HG03175 (cell line): Measurements from ENCODE around the gene KLHL14.
A peak's percentile ranks its signal among the peaks of the same experiment; 100 is the strongest.

Source experiments
- ATAC-seq: cut with Tn5 transposase; IDR thresholded peaks from one replicate; pipeline ENCODE4 v1.9.1; 2021; ENCODE audit warnings: mild to moderate bottlenecking, moderate library complexity; ENCODE audit not compliant: unreplicated experiment

Gene KLHL14

GRCh38 chr18:32770666-32771168, 2.1 kb downstream of the KLHL14 start:
- ATAC-seq: no peak

- no peak for ATAC-seq
Observed at GRCh38 chr18:32770054-32770665, 2.7 kb downstream of the KLHL14 start.

GRCh38 chr18:32769586-32770053, 3.2 kb downstream of the KLHL14 start:
- ATAC-seq: no peak

GRCh38 chr18:32769071-32769585, 3.7 kb downstream of the KLHL14 start:
- ATAC-seq: no peak

- no peak for ATAC-seq
Observed at GRCh38 chr18:32767400-32767799, 5.4 kb downstream of the KLHL14 start.

GRCh38 chr18:32764611-32765244, 8.1 kb downstream of the KLHL14 start:
- ATAC-seq: no peak

- ATAC-seq: no peak
Observed at GRCh38 chr18:32763293-32763692, 9.5 kb downstream of the KLHL14 start.

GRCh38 chr18:32761231-32761630, 11.6 kb downstream of the KLHL14 start:
- ATAC-seq: no peak

- peak; percentile 98 for ATAC-seq
Observed at GRCh38 chr18:32760391-32760790, 12.4 kb downstream of the KLHL14 start.

- ATAC-seq: no peak
Observed at GRCh38 chr18:32759611-32760167, 13.1 kb downstream of the KLHL14 start.

GRCh38 chr18:32754508-32755263, 18.1 kb downstream of the KLHL14 start:
- ATAC-seq: no peak

- ATAC-seq: no peak
Observed at GRCh38 chr18:32753656-32754260, 19.1 kb downstream of the KLHL14 start.

GRCh38 chr18:32750328-32750727, 22.5 kb downstream of the KLHL14 start:
- no peak for ATAC-seq

- no peak for ATAC-seq
Observed at GRCh38 chr18:32749809-32750208, 23.0 kb downstream of the KLHL14 start.

GRCh38 chr18:32742579-32742978, 30.2 kb downstream of the KLHL14 start:
- no peak for ATAC-seq

- ATAC-seq: no peak
Observed at GRCh38 chr18:32735781-32736180, 37.0 kb downstream of the KLHL14 start.

GRCh38 chr18:32734442-32734841, 38.4 kb downstream of the KLHL14 start:
- no peak for ATAC-seq

- no peak for ATAC-seq
Observed at GRCh38 chr18:32732165-32732564, 40.7 kb downstream of the KLHL14 start.

- ATAC-seq: peak; percentile 98
Observed at GRCh38 chr18:32730620-32731091, 42.2 kb downstream of the KLHL14 start.

- ATAC-seq: no peak
Observed at GRCh38 chr18:32730068-32730467, 42.8 kb downstream of the KLHL14 start.
